ENCODE results near the gene HCN2.
"Not testable (repeated sequence)": the region's sequence is repeated elsewhere in the genome, so short reads cannot be mapped to it uniquely, and the experiment has no call there.

HCN2 gene

DNA sequence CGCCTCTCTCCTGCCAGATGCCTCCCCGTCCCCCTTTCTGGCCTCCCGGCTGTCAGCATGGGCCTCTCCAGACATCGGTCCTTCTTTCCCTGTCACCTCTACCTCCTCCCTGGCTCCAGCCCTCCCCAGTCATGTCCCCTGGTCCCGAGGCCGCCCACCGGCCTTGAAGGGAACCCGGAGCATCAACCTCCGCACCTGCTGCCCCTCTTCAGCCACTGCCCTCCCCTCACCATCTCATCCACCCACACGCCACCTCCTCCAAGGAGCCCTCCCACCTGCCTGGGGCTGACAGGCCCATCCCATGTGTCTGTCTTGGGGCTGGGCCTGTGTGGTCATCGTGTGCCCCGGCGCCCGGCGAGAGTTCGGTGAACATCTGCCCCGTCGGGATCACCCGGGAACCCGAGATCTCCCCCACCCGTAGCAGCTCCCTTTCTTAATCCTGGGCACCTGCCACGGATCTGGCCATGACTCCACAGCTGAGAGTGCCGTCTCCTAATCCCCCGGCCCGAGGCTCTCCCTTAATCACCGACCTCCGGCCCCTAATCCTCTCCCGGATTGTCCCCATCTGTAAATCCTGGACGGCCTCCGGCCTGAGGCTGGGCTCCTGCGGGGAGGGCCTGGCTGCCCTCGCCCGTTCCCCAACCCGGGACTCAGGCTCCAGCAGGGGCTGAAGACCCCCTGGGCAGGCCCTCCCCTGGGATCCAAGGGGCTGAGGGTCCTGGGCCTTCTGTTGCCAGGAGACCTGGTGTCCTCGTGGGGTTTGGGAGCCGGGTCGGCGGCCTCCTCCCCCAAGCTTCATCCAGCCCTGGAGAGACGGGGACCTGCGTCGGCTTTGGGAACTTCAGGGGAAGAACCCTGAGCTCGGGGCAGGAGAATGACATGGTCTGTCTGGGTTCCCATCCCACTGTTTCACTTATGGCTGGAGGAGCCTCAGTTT, 5.9 kb downstream of the HCN2 start:
- no peak overlapping the region for H3K27ac ChIP-seq
- TF ChIP-seq, protein P1, sequence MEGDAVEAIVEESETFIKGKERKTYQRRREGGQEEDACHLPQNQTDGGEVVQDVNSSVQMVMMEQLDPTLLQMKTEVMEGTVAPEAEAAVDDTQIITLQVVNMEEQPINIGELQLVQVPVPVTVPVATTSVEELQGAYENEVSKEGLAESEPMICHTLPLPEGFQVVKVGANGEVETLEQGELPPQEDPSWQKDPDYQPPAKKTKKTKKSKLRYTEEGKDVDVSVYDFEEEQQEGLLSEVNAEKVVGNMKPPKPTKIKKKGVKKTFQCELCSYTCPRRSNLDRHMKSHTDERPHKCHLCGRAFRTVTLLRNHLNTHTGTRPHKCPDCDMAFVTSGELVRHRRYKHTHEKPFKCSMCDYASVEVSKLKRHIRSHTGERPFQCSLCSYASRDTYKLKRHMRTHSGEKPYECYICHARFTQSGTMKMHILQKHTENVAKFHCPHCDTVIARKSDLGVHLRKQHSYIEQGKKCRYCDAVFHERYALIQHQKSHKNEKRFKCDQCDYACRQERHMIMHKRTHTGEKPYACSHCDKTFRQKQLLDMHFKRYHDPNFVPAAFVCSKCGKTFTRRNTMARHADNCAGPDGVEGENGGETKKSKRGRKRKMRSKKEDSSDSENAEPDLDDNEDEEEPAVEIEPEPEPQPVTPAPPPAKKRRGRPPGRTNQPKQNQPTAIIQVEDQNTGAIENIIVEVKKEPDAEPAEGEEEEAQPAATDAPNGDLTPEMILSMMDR (conservative IDR thresholded peaks at IDR 0.05), result no peak

DNA sequence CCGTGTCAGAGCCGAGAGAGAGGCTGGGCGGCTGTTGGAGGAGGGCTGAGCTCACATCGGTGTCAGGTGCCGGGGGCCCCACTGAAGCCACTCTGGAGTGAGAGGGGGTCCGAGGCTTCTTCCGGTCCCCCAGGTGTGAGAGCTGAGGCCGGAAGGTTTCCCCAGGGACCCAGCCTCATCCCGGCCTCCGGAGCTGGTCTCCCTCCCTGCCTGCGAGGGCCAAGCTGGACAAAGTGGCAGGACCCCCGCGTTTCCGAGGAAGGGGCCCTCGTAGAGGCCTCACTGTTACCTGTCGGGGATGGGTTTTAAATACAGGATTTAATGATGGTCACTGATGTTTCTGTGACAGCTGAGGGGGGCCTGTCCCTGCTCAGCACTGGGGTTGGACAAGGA, 6.6 kb downstream of the HCN2 start:
- TF ChIP-seq, protein P1 (conservative IDR thresholded peaks at IDR 0.05), result no peak
- H3K27ac ChIP-seq, result no peak overlapping the region

DNA sequence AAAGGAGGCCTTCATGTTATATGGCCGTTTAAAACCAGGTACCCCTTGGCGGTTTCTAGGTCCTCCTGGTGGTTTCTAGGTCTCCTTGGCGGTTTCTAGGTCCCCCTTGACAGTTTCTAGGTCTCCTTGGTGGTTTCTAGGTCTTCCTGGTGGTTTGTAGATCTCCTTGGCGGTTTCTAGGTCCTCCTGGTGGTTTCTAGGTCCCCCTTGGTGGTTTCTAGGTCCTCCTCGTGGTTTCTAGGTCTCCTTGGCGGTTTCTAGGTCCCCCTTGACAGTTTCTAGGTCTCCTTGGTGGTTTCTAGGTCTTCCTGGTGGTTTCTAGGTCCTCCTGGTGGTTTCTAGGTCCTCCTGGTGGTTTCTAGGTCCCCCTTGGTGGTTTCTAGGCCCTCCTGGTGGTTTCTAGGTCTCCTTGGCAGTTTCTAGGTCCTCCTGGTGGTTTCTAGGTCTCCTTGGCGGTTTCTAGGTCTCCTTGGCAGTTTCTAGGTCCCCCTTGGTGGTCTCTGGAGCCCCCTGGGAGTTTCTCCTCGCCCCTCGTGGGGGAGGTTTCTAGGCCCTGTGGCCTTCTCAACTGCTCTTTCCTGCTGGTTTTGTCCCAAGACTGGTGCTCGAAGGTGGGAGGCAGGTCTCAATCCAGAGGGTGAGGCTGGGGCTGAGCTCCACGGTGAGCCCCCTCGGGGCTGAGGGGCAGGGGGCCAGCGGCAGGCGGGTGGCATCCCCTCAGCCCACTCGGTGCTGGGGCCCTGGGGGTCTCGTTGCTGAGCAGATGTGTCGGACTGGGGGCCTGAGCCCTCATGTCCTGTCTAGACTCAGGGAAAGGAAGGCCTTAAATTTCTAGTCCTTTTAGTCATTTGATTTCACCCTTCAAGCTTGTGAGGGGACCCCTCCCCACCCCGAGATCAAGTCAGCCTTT, 8.0 kb downstream of the HCN2 start:
- H3K27ac ChIP-seq, result no peak overlapping the region
- TF ChIP-seq, protein P1 (conservative IDR thresholded peaks at IDR 0.05), result no peak

DNA sequence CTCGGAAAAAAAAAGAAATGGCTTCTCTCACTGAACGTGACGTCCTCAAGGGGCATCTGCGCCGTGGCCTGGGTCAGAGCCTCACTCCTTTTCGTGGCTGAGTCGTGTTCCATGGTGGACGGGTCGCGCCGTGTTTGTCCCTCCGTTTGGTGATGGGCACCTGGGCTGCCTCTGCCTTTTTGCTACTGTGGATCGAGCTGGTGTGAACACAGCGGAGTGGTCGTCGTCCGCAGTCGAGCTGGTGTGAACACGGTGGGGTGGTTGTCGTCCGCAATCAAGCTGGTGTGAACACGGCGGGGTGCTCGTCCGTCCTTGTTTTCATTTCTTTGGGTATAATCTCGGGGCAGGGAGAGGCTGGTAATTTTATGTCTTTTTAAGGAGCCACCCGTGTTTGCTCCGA, 11.6 kb downstream of the HCN2 start:
- TF ChIP-seq, protein P1 (conservative IDR thresholded peaks at IDR 0.05), result no peak
- H3K27ac ChIP-seq, result no peak overlapping the region

DNA sequence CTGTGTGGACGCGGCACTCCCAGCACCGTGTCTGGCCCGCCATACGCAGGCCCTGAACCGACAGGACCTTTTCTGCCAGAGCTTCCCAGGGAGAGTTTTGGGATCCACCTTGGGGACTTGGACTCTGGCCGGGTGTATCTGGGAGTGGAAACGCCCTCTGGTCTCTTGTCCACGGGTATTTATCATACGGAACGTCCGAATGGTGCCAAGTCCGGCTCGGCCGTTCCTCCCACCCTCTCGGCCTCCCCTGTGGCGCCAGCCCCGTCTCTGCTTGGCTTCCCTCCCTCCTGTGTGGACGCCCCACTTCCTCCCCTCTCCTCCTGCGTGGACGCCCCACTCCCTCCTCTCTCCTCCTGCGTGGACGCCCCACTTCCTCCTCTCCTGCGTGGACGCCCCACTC, 12.1 kb downstream of the HCN2 start:
- no peak overlapping the region for H3K27ac ChIP-seq
- TF ChIP-seq, protein P1 (conservative IDR thresholded peaks at IDR 0.05), result no peak

DNA sequence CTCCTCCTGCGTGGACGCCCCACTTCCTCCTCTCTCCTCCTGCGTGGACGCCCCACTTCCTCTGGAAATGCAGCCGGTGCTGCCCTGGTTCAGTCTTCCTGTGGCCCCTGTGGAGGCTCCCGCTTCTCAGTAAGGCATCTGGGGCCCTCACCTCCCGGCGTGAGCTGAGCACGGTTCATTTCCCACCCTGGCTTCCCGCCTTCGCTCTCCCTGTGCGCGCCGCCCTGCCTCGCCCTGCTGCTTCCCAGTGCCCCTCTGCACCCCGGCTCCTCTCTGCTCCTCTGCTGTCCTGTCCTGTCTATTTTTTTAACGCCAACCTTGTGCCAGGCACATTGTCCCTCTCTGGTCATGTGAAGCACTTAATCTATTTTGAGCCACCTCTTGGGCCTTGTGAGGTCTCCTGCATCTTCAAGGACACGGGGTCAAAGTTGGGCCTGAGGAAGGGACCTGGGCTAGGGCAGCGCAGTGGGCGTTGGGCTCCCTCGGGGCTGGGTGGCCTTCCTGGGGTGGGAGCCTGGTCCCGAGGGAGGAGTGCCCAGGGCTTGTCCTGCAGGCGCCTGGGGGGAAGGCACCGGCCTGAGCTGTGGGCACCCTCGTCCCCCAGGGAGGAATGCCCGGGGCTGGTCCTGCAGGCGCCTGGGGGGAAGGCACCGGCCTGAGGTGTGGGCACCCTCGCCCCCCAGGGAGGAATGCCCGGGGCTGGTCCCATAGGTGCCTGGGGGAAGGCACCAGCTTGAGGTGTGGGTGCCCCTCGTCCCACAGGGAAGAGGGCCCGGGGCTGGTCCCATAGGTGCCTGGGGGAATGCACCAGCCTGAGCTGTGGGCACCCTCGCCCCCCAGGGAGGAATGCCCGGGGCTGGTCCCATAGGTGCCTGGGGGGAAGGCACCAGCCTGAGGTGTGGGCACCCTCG, 13.0 kb downstream of the HCN2 start:
- H3K27ac ChIP-seq, result no peak overlapping the region
- TF ChIP-seq, protein P1 (conservative IDR thresholded peaks at IDR 0.05), result no peak

DNA sequence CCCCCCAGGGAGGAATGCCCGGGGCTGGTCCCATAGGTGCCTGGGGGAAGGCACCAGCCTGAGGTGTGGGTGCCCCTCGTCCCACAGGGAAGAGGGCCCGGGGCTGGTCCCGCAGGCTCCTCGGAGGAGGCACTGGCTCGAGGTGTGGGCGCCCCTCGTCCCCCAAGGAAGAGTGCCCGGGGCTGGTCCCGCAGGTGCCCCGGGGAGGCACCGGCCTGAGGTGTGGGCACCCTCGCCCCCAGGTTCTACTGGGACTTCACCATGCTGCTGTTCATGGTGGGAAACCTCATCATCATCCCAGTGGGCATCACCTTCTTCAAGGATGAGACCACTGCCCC, 13.6 kb downstream of the HCN2 start:
- not testable (repeated sequence) for H3K27ac ChIP-seq

DNA sequence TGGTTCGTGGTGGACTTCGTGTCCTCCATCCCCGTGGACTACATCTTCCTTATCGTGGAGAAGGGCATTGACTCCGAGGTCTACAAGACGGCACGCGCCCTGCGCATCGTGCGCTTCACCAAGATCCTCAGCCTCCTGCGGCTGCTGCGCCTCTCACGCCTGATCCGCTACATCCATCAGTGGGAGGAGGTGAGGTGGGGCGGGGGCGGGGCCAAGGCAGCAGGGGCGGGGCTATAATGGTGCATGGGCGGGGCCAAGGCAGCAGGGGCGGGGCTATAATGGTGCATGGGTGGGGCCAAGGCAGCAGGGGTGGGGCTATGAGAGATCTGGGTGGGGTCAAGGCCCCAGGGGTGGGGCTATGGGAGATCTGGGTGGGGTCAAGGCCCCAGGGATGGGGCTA, 14.1 kb downstream of the HCN2 start:
- not testable (repeated sequence) for H3K27ac ChIP-seq
